ENCODE measurements around the gene SFMBT1.

DNA sequence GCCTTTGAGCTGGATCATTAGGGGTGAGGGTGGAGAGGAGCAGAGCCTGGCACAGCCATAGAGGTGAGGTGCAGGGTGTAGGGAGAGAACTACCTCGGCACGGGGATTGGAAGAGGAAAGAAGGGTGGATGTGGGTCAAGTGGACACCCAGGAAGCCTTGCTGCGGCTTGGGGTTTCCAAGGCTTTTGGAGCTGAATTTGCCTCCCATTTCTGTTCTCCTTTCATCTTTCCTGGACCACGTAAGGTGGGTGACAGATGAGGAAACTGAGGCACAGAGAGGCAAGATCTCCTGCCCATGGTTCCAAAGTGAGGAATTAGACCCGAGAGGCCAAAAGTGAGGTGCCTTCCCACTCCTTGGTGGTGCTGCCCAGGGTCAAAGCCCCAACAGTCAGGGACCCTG is 35.4 kb upstream of the SFMBT1 start:
- TF ChIP-seq, protein P1, sequence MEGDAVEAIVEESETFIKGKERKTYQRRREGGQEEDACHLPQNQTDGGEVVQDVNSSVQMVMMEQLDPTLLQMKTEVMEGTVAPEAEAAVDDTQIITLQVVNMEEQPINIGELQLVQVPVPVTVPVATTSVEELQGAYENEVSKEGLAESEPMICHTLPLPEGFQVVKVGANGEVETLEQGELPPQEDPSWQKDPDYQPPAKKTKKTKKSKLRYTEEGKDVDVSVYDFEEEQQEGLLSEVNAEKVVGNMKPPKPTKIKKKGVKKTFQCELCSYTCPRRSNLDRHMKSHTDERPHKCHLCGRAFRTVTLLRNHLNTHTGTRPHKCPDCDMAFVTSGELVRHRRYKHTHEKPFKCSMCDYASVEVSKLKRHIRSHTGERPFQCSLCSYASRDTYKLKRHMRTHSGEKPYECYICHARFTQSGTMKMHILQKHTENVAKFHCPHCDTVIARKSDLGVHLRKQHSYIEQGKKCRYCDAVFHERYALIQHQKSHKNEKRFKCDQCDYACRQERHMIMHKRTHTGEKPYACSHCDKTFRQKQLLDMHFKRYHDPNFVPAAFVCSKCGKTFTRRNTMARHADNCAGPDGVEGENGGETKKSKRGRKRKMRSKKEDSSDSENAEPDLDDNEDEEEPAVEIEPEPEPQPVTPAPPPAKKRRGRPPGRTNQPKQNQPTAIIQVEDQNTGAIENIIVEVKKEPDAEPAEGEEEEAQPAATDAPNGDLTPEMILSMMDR (conservative IDR thresholded peaks at IDR 0.05), result no peak
- no peak for TF ChIP-seq EZH2 (IDR thresholded peaks at IDR 0.05; ENCODE audit: low read depth)

Data from PC-9 (cell line).